Measurements from ENCODE around the gene PDE2A.

PDE2A gene

DNA sequence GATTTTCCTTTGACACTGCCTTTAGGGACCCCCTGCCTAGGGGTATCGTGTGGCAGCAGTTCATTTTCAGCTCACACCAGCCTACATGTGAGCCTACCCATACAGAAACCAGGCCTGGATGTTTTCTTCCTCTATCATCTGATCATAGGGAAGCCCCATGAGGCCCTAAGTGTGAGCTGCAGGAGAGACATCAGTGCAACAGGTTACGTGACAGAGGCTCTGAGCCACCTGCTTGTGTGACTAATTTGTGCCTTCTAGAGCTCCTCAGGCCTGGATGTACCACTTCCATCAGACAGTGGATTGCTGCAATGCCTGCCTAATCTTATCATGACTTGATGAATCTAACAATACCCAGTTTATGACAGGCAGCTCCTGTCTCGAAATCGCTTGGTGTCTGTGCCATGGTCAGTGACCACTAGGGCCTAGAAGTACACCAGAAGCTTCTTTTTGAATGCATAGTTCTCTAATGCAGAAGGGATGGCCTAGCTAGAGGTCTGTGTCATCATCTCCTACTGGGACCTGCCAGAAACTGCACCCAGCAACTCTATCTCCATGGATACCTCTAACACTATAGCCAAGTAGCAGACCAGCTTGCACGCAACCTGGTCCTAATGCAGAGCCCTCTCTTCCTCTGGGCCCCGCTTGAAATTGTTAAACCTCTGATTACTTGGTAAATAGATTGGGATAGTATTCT lies 130.2 kb downstream of the PDE2A start:
- no peak for DNase-seq (ENCODE audit: low spot score)

DNA sequence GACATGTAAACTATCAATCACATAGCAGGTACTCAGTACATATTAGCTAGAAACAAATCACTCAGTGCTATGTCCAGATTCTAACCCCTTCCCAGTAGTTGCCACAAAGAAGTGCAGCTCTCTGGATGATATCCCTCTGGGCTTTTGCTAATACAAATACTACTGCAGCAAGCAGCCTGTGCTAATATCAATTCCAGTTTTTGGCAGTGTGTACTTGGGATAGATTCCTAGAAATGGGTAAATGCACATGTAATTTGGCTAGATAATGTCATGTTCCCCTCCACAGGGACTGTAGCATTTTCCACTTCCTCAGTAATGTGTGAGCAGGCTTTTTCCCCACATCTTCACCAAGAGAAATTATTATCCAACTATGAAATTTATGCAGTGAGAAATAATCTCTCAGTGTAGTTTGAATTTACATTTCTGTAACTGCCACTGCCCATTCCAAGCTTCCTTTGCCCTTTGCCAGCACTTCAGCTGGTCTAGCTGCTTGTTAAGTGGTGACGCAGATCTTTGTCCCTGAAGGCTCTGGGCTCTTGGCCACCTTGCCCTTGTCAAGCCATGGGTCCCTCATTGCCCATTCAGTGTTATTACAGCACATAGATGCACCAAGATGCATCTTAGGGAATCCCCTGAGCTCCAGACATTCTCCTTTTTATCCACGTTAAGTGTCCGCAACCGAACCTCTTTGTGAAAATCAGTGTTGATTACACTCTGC lies 132.8 kb downstream of the PDE2A start:
- DNase-seq (ENCODE audit: low spot score) = no peak

DNA sequence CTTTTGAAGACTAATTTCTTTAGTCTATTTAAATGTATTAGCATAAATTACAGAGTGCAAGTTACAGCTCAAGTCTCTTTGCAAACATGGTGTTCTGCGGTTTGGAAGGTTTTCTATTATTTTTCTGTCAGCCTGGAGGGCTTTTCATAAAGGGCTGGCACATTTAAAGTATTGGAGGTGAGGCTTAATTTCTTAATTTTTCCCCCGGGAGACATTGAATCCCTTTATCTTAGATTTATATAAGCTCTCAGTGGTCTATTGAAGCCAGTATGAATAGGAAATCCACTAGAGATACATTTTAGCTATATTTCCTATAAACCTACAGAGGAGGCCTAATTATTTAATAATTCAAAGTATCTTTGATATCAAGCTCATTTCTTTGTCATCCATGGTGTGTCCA lies 137.2 kb downstream of the PDE2A start:
- DNase-seq (ENCODE audit: low spot score) = no peak

DNA sequence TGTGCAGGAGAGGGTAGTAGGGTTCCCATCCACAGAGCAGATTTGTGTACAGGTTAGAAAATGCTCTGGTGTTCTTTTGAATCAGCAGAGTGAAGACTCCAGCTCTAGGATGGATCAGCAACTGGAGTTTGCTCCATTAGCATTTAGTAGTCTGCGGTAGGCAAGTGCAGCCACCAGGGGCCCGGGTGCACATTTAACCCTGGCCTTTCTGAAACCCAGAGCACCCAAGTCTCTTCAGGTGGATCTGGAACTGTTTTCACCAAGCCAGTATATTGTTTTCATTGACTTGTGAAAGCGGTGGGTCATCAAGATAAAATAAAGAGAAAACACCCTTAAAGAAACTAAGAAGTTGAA lies 139.1 kb downstream of the PDE2A start:
- peak; percentile 30 for DNase-seq (ENCODE audit: low spot score)

DNA sequence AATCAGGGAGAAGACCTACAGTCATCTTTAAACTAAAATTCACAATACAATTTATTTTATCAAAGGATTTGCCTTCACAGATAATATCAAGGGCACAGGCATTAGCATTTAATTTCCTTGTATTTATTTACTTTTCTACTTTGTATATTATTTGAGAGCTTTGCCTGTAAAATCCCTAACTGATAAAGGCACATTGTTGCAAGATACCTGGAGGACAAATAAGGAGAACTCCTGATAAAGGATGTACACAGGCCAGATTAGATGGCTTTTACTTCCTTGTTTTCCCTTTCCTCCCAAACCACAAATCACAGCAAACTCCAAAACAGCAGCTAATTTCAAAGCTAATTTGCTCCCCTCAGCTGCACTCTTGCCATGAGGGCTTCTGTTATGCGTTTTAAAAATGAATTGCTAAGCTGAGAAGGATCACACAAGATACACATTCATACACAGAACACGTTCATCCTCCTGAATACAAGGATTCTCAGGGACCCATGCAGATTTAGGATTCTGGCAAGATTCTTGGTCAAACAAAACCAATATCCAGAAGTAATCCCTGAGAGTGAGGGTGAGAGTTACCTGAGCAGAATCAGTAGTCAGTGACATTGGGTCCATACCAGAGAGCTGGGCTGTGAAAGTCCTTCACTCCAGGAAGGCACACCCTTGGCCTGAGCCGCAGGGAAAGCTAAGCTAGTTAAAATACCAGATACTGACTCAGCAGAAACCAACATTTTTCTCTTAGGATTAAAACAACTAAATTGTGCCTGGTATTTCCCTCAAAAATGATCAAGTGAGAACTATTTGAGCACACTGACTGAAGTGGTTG lies 139.6 kb downstream of the PDE2A start:
- peak; percentile 68 for DNase-seq (ENCODE audit: low spot score)

DNA sequence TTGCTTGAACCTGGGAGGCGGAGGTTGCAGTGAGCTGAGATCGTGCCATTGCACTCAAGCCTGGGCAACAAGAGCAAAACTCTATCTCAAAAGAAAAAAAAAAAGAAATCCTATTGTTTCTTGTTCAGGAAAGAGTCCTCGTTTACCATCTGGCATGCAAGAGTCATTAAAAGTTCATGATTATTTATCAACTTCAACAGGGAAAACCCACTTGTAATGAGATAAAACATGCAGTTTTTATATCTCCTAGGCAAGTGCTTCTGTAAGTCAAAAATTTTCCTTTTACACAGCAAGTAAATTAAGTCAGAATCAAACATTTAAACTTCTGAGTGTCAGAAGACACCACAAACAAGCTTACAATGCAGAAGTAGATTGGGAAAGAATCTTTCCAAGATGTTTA lies 145.2 kb downstream of the PDE2A start:
- DNase-seq (ENCODE audit: low spot score) = no peak

DNA sequence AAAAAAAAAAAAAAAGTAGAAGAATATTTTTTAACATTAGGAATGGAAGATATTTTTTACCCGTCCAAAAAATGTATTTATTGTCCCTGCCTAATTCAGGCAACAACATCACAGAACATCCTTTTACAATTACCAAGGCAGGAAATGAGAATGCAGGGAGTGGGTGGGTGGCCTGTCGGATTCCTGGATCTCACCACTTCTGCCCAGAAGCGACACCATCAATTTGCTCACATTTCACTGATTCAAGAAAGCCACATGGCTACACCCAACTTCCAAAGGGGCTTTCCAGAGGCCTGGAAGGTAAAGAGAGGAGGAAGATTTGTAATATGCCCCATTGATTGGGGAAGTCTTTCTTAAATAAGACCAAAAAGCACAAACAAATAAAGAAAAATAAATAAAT lies 146.1 kb downstream of the PDE2A start:
- no peak for DNase-seq (ENCODE audit: low spot score)
